Measurements from ENCODE around the gene C20orf173. TPM values are rescaled to one million over a fixed set of nuclear protein-coding genes. Genes with fewer than 3 reads are reported as not detected.

Gene C20orf173
- total RNA-seq, 1 donor from 2014 or later = not detected

GRCh38 chr20:35502352-35502751 lies 27.1 kb downstream of the C20orf173 start:
- H3K27ac Mint-ChIP-seq = no peak overlapping the region
- H3K9me3 Mint-ChIP-seq (ENCODE audit: low read depth) = no peaks in the 10 kb centered on the region
- TF ChIP-seq CTCF (IDR thresholded peaks at IDR 0.05; ENCODE audit: unreplicated experiment) = no peak
- H3K4me3 Mint-ChIP-seq (ENCODE audit: low read depth) = no peak overlapping the region
- no peaks in the 10 kb centered on the region for H3K4me1 Mint-ChIP-seq (ENCODE audit: low read depth)
- DNase-seq (ENCODE audit: low spot score, unreplicated experiment) = no peak
- peaks cover 33% of the 10 kb centered on the region for H3K36me3 Mint-ChIP-seq (ENCODE audit: insufficient read depth)
- no peaks in the 10 kb centered on the region for H3K27me3 Mint-ChIP-seq

GRCh38 chr20:35499271-35499670 lies 30.2 kb downstream of the C20orf173 start:
- peak overlapping the region; percentile 43 for H3K27ac Mint-ChIP-seq
- TF ChIP-seq CTCF (IDR thresholded peaks at IDR 0.05; ENCODE audit: unreplicated experiment) = no peak
- H3K9me3 Mint-ChIP-seq (ENCODE audit: low read depth) = no peaks in the 10 kb centered on the region
- H3K36me3 Mint-ChIP-seq (ENCODE audit: insufficient read depth) = peaks cover 36% of the 10 kb centered on the region
- H3K27me3 Mint-ChIP-seq = no peaks in the 10 kb centered on the region
- DNase-seq (ENCODE audit: low spot score, unreplicated experiment) = no peak
- H3K4me1 Mint-ChIP-seq (ENCODE audit: low read depth) = no peaks in the 10 kb centered on the region
- H3K4me3 Mint-ChIP-seq (ENCODE audit: low read depth) = no peak overlapping the region

GRCh38 chr20:35497780-35498189 lies 31.7 kb downstream of the C20orf173 start:
- Mint-ChIP-seq H3K4me3 (ENCODE audit: low read depth) (no peak overlapping the region), H3K27me3 (no peaks in the 10 kb centered on the region), H3K27ac (no peak overlapping the region), H3K4me1 (ENCODE audit: low read depth) (no peaks in the 10 kb centered on the region), H3K36me3 (ENCODE audit: insufficient read depth) (peaks cover 33% of the 10 kb centered on the region), H3K9me3 (ENCODE audit: low read depth) (no peaks in the 10 kb centered on the region)
- DNase-seq (ENCODE audit: low spot score, unreplicated experiment) = no peak
- TF ChIP-seq CTCF (IDR thresholded peaks at IDR 0.05; ENCODE audit: unreplicated experiment) = no peak

GRCh38 chr20:35497320-35497719 lies 32.1 kb downstream of the C20orf173 start:
- TF ChIP-seq CTCF (IDR thresholded peaks at IDR 0.05; ENCODE audit: unreplicated experiment) = no peak
- H3K9me3 Mint-ChIP-seq (ENCODE audit: low read depth) = no peaks in the 10 kb centered on the region
- H3K4me3 Mint-ChIP-seq (ENCODE audit: low read depth) = no peak overlapping the region
- H3K36me3 Mint-ChIP-seq (ENCODE audit: insufficient read depth) = peaks cover 31% of the 10 kb centered on the region
- no peak overlapping the region for H3K27ac Mint-ChIP-seq
- no peak for DNase-seq (ENCODE audit: low spot score, unreplicated experiment)
- H3K27me3 Mint-ChIP-seq = no peaks in the 10 kb centered on the region
- no peaks in the 10 kb centered on the region for H3K4me1 Mint-ChIP-seq (ENCODE audit: low read depth)

- no peak overlapping the region for H3K4me3 Mint-ChIP-seq (ENCODE audit: low read depth)
- H3K9me3 Mint-ChIP-seq (ENCODE audit: low read depth) = no peaks in the 10 kb centered on the region
- no peaks in the 10 kb centered on the region for H3K27me3 Mint-ChIP-seq
- peaks cover 29% of the 10 kb centered on the region for H3K36me3 Mint-ChIP-seq (ENCODE audit: insufficient read depth)
- no peaks in the 10 kb centered on the region for H3K4me1 Mint-ChIP-seq (ENCODE audit: low read depth)
- no peak for TF ChIP-seq CTCF (IDR thresholded peaks at IDR 0.05; ENCODE audit: unreplicated experiment)
- H3K27ac Mint-ChIP-seq = no peak overlapping the region
- DNase-seq (ENCODE audit: low spot score, unreplicated experiment) = no peak
These were observed 33.0 kb downstream of the C20orf173 start for GRCh38 chr20:35496481-35496880.
